ENCODE results near the gene GRAP.
"Not testable (repeated sequence)": the region's sequence is repeated elsewhere in the genome, so short reads cannot be mapped to it uniquely, and the experiment has no call there.

The GRAP gene

DNA sequence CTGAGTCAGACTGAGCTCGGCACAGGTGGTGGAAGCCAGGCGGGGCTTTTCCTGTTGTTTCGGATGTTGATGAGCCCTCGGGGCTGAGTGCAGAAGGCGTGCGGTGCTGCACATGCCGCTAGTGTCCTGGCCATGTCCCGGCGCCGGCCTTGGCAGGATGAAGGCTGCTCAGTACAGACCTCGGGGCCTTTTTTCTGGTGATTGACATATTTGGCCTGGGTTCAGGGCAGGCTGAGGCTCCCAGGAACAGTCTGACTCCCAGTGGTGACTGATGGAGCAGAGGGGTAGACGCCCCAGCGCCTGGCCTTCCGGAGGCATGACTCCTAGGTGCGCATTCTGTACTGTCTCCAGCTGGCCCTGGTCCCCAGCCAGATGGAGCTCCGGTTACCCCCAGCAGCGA, 8.8 kb downstream of the GRAP start:
- not testable (repeated sequence) for H3K4me3 ChIP-seq (ENCODE audit: low read length); DNase-seq (ENCODE audit: low read depth); H3K4me1 ChIP-seq (ENCODE audit: control insufficient read depth, insufficient read depth, low read length); H3K36me3 ChIP-seq (ENCODE audit: control insufficient read depth, insufficient read depth, low read length, severe bottlenecking); H3K9ac ChIP-seq (ENCODE audit: low read length); H3K27me3 ChIP-seq (replicated peaks; ENCODE audit: control insufficient read depth, insufficient read depth, low read length); H3K9me3 ChIP-seq (ENCODE audit: control insufficient read depth, low read length)

DNA sequence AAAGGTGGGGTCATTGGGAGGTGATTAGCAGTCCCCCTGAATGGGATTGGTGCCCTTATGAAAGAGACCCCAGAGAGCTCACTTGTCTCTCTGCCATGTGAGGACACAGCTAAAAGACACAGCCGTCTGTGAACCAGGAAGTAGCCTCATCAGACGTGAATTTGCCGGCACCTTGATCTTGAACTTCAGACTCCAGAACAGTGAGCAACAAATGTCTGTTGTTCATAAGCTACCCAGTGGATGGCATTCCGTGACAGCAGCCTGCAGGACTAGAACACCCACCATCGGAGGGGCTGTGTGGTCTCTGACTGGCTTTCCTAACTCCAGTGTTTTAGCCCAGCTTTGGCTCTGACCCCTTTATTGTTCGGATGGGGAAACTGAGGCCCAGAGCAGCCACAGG, 9.2 kb downstream of the GRAP start:
- H3K9ac ChIP-seq (ENCODE audit: low read length); H3K27me3 ChIP-seq (replicated peaks; ENCODE audit: control insufficient read depth, insufficient read depth, low read length); DNase-seq (ENCODE audit: low read depth); H3K9me3 ChIP-seq (ENCODE audit: control insufficient read depth, low read length); H3K4me1 ChIP-seq (ENCODE audit: control insufficient read depth, insufficient read depth, low read length); H3K36me3 ChIP-seq (ENCODE audit: control insufficient read depth, insufficient read depth, low read length, severe bottlenecking); H3K4me3 ChIP-seq (ENCODE audit: low read length): not testable (repeated sequence)

DNA sequence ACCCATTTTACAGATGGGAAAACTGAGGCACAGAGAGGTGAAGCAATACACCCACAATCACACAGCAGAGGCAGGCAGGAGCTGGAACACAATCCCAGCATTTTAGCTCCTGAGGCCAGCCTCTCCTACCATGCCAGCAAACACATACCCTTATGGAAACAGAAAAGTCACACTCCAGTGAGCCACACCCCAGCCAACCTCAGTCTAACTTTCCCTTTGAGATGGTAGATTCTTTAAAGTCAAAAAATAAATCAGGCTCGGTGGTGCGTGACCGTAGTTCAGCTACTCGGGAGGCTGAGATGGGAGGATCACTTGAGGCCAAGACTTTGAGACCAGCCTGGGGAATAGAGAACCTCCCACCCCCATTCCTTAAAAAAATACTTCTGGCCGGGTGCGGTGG, 10.6 kb downstream of the GRAP start:
- H3K4me3 ChIP-seq (ENCODE audit: low read length); H3K4me1 ChIP-seq (ENCODE audit: control insufficient read depth, insufficient read depth, low read length); H3K9ac ChIP-seq (ENCODE audit: low read length); H3K9me3 ChIP-seq (ENCODE audit: control insufficient read depth, low read length); H3K36me3 ChIP-seq (ENCODE audit: control insufficient read depth, insufficient read depth, low read length, severe bottlenecking); DNase-seq (ENCODE audit: low read depth); H3K27me3 ChIP-seq (replicated peaks; ENCODE audit: control insufficient read depth, insufficient read depth, low read length): not testable (repeated sequence)

DNA sequence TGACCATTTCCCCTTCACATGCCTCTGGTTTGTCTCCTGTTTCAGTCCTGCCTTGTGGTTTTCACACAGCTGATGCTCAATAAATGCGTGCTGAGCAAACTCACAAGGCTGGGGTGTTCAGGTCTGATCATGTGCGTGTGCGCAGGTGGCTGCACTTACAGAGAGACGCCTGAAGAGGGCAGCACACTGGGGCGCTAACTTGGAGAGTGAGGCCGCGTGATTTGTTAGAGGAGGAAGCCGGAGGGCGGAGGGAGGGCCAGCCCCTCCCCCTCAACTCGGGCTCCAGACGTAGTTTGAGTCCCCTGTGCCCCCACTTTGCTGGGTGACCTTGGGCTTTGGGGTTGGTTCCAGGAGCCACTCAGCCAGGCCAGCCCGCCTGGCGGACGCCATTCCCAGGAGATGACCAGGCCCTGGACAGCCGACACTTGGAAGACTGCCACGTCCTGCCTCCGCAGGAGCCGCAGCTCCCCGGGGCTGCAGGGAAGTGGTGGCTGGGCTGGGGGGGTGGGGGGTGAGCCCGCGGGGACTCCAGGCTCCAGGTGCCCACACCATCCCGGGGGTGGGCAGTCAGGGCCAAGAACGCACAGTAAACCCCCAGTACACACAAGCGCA, 14.3 kb downstream of the GRAP start:
- not testable (repeated sequence) for H3K9ac ChIP-seq (ENCODE audit: low read length)

DNA sequence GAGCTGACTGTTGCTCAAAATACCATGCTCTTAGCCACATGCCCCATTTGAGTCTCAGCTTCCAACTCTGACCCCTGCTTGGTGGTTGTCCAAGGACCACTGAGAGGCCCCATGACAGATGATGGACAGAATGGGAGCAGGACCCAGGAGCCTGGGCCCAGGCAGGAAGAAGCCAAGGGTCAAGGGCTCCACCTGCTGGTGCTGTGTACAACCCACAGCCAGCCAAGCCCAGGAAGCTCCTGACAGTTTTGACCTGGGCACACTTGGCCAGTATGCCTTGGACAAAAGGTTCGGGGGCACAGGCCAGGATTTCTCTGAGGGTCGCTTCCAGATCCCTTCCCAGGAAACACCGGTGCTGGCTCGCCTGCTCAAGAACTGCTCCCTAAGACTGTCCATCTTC, 15.0 kb downstream of the GRAP start:
- not testable (repeated sequence) for H3K36me3 ChIP-seq (ENCODE audit: control insufficient read depth, insufficient read depth, low read length, severe bottlenecking); DNase-seq (ENCODE audit: low read depth); H3K9ac ChIP-seq (ENCODE audit: low read length); H3K4me1 ChIP-seq (ENCODE audit: control insufficient read depth, insufficient read depth, low read length); H3K4me3 ChIP-seq (ENCODE audit: low read length); H3K27me3 ChIP-seq (replicated peaks; ENCODE audit: control insufficient read depth, insufficient read depth, low read length); H3K9me3 ChIP-seq (ENCODE audit: control insufficient read depth, low read length)

More for the DNA sequence above, 14.3 kb downstream of the GRAP start:
- H3K27me3 ChIP-seq (replicated peaks; ENCODE audit: control insufficient read depth, insufficient read depth, low read length); H3K36me3 ChIP-seq (ENCODE audit: control insufficient read depth, insufficient read depth, low read length, severe bottlenecking); H3K9me3 ChIP-seq (ENCODE audit: control insufficient read depth, low read length); DNase-seq (ENCODE audit: low read depth); H3K4me3 ChIP-seq (ENCODE audit: low read length); H3K4me1 ChIP-seq (ENCODE audit: control insufficient read depth, insufficient read depth, low read length): not testable (repeated sequence)

DNA sequence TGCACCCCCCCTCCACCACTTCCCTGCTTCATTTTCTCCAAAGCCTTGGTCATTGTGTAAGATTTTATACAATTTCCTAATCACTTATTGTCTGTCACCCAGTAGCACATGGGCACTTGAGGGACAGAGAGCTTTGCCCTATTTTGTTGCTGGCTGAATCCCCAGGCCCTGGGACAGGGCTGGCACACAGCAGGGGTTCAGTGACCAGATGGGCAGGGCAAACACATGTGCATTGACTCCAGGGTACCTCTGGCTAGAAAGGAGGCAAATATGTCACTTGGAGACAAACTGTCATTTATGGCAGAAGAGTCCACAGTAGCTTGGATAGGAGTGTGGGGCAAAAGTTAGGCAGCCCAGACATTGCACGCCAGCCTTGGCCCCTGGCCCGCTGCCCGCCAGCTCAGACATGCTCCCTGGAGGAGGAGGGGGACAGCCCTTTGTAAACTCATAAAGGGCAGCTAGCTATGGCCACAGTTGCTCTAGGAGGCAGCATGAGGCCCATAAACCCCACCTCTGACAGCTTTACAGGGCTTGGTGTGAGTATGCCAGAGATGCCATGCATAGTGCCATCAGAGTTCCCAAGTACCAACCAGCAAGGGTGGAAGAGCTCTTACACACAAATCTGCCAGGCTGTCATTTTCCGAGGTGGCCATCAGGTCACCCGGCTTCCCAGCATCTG, 15.8 kb downstream of the GRAP start:
- H3K9ac ChIP-seq (ENCODE audit: low read length); H3K4me3 ChIP-seq (ENCODE audit: low read length); DNase-seq (ENCODE audit: low read depth); H3K36me3 ChIP-seq (ENCODE audit: control insufficient read depth, insufficient read depth, low read length, severe bottlenecking); H3K27me3 ChIP-seq (replicated peaks; ENCODE audit: control insufficient read depth, insufficient read depth, low read length); H3K9me3 ChIP-seq (ENCODE audit: control insufficient read depth, low read length); H3K4me1 ChIP-seq (ENCODE audit: control insufficient read depth, insufficient read depth, low read length): not testable (repeated sequence)

DNA sequence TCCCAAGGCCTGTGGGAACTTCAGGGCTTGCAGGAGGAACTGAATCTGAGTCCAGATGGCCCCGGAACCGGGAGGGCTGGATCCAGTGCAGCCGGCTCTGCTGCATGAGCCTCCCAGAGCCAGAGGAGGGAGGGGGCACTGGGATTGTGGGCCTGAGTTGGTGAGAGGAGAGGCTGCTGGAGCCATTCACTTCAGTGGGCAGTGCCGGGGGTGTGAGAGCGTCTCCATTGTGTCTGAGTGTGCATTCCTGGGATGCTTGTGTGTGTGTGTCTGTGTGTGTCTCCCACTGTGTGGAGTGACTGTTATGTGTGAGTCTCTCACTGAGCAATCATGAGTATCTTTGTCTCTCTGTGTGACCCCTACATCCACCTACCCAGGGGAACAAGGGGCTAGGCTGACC, 17.0 kb downstream of the GRAP start:
- H3K4me1 ChIP-seq (ENCODE audit: control insufficient read depth, insufficient read depth, low read length); DNase-seq (ENCODE audit: low read depth); H3K36me3 ChIP-seq (ENCODE audit: control insufficient read depth, insufficient read depth, low read length, severe bottlenecking); H3K9ac ChIP-seq (ENCODE audit: low read length); H3K4me3 ChIP-seq (ENCODE audit: low read length); H3K27me3 ChIP-seq (replicated peaks; ENCODE audit: control insufficient read depth, insufficient read depth, low read length); H3K9me3 ChIP-seq (ENCODE audit: control insufficient read depth, low read length): not testable (repeated sequence)

DNA sequence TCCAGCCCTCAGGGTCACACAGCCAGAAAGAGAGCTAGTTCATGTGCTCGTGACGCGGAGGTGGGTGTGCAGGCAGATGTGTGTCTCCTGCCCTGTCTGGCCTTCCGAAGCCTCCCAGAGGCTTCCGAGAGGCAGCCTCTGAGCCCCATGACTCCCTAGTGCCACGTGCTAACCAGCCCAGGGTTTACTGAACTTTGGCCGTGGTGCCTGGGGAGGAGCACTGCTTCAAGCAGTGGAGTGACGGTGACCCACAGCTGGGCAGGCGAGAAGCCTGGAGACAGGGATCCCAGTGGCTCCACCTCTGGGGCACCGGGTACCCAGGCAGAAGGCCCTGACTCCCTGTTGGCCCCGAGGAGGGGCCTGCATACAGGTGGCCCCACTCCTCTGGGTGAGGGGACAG, 18.1 kb downstream of the GRAP start:
- H3K4me3 ChIP-seq (ENCODE audit: low read length); DNase-seq (ENCODE audit: low read depth); H3K36me3 ChIP-seq (ENCODE audit: control insufficient read depth, insufficient read depth, low read length, severe bottlenecking); H3K9me3 ChIP-seq (ENCODE audit: control insufficient read depth, low read length); H3K27me3 ChIP-seq (replicated peaks; ENCODE audit: control insufficient read depth, insufficient read depth, low read length); H3K9ac ChIP-seq (ENCODE audit: low read length); H3K4me1 ChIP-seq (ENCODE audit: control insufficient read depth, insufficient read depth, low read length): not testable (repeated sequence)

DNA sequence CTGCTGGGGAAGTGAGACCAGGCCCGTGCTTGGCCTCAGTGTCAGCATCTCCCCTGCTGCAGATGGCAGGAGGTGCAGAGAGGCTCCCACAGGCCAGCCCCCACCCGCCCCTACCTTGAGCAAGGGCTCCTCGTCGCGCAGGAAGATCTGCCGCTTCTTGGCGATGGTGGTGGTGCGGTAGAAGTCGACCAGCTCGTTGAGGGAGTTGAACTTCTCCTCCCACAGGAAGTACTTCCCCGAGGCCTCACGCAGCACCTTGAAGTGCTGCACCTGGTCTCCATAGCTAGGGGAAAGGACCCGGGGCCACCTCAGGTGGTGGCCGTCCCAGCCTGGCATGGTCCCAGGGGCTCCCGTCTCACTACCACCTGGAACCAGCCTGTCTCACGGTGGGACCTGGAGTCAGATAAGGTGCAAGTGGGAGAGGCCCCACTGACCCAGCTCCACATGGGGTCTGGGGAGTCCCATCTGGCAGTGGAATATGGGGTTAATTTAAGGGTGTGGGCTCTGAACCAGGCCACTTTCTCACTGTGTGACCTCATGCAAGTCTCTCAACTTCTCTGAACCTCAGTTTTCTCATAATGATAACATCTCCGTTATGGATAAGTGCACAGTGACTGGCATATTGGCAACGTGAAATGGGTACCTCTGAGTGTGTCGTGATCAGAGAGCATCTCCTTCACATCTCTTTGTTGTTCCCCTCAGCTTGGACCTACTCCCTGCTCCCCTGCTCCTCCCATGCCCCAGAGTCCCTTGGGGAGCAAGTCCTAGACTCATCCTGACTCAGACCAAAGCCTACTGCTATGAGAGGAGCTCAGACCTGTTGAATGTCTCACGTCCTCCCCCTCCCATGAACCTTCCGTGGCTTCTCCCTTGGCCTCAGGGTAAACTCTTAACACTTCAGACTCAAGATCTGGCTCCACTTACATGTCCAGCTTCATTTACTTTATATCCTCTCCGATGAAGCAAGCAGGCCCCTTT, 22.4 kb downstream of the GRAP start:
- Histone ChIP-seq H3K4me3 (ENCODE audit: low read length) (no peak overlapping the region), H3K9ac (ENCODE audit: low read length) (no peak overlapping the region), H3K9me3 (ENCODE audit: control insufficient read depth, low read length) (no peaks in the 10 kb centered on the region), H3K27me3 (replicated peaks; ENCODE audit: control insufficient read depth, insufficient read depth, low read length) (peaks cover 2% of the 10 kb centered on the region), H3K4me1 (ENCODE audit: control insufficient read depth, insufficient read depth, low read length) (peaks cover 4% of the 10 kb centered on the region), H3K36me3 (ENCODE audit: control insufficient read depth, insufficient read depth, low read length, severe bottlenecking) (no peaks in the 10 kb centered on the region)
- peak; percentile 9 for DNase-seq (ENCODE audit: low read depth)

DNA sequence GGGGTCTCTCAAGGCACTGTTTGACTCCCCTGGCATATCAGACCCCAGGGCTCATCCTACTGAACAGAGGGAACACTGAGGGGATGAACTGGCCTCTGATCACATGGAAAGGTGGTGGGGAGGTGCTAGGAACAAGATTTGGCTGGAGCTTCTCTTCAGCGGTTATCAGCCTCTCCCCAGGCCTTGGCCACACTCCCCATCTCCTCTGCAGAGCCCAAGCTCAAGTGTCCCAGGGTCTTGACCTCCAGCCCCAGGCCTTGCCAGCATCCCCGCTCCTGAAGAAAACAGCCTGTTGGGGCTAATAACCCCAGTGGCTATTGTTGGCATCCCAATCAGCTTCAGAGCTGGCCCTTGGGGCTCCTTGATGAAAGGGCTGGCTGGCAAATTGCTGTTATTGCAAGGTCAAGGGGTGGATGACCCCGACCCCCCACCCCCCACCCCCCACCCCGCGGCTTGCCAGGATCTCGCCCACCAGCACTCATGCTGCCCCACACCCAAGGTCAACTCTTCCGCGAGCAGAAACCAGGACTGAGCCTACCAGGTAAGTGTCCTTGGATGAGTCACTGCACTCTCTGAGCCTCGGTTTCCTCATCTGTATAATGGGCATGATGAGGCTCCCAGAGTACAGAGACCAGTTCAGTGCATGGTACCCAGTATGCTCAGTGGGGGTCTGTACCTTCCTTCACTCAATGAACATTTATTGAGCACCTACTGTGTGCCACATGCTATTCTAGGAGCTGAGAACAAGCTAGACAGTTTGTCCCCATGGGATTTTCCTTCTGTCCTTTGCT, 23.4 kb downstream of the GRAP start:
- no peak for DNase-seq (ENCODE audit: low read depth)
- no peaks in the 10 kb centered on the region for H3K36me3 ChIP-seq (ENCODE audit: control insufficient read depth, insufficient read depth, low read length, severe bottlenecking)
- no peaks in the 10 kb centered on the region for H3K9me3 ChIP-seq (ENCODE audit: control insufficient read depth, low read length)
- no peak overlapping the region for H3K4me3 ChIP-seq (ENCODE audit: low read length)
- H3K27me3 ChIP-seq (replicated peaks; ENCODE audit: control insufficient read depth, insufficient read depth, low read length): peaks cover 9% of the 10 kb centered on the region
- H3K9ac ChIP-seq (ENCODE audit: low read length): no peak overlapping the region
- H3K4me1 ChIP-seq (ENCODE audit: control insufficient read depth, insufficient read depth, low read length): peaks cover 4% of the 10 kb centered on the region

DNA sequence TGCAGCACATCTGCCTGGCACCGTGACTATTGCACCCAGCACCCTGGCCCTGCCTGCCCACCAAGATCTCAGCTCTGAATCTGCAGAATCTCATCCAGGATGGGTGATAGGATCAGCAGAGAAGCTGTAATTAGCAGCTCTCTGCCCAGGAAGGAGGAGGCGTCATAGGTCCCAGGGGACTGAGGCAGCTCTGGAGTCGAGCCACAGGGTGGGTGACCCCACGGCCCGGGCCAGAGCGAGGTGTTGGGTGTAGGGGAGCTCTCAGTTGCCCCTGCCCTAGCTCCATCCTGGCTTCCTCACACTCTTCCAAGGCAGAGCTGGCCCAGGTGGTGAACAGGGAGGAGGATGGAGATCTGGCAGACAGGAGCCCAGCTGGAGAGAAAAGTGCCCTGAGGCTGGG, 24.0 kb downstream of the GRAP start:
- no peaks in the 10 kb centered on the region for H3K9me3 ChIP-seq (ENCODE audit: control insufficient read depth, low read length)
- no peaks in the 10 kb centered on the region for H3K36me3 ChIP-seq (ENCODE audit: control insufficient read depth, insufficient read depth, low read length, severe bottlenecking)
- H3K4me3 ChIP-seq (ENCODE audit: low read length): no peak overlapping the region
- peaks cover 13% of the 10 kb centered on the region for H3K27me3 ChIP-seq (replicated peaks; ENCODE audit: control insufficient read depth, insufficient read depth, low read length)
- H3K4me1 ChIP-seq (ENCODE audit: control insufficient read depth, insufficient read depth, low read length): peaks cover 4% of the 10 kb centered on the region
- H3K9ac ChIP-seq (ENCODE audit: low read length): no peak overlapping the region
- DNase-seq (ENCODE audit: low read depth): no peak

All from adipocyte (in vitro differentiated cells).